Esophagus muscularis mucosa (tissue), 4 donors: Measurements from ENCODE around the gene TMUB1. TPM values are rescaled to one million over a fixed set of nuclear protein-coding genes. Genes with fewer than 3 reads are reported as not detected.

Experiments used
- DNase-seq: peaks from one replicate; pipeline ENCODE4 v3.0.0-alpha.2; 2017; ENCODE audit errors: extremely low spot score
- H3K27ac ChIP-seq, 4 donors: fragments of 200-600 bp; sonication (generic); replicated peaks in 1 of 4; 1 replicate in 3 of 4; 2 replicates in 1 of 4; pipeline ENCODE4 v1.5.1; 2016 to 2019; ENCODE audit warnings: mild to moderate bottlenecking in 1 of 4
- H3K27me3 ChIP-seq, 4 donors: fragments of 200-600 bp; sonication (generic); one replicate each; pipeline versions ENCODE4 v1.5.1 to v1.6.0; 2016 to 2019
- H3K36me3 ChIP-seq, 4 donors: fragments of 200-600 bp; sonication (generic); one replicate each; pipeline ENCODE4 v1.5.1; 2016 to 2019
- H3K4me1 ChIP-seq, 4 donors: fragments of 200-600 bp; sonication (generic); one replicate each; pipeline ENCODE4 v1.5.1; 2016 to 2019
- H3K4me3 ChIP-seq, 4 donors: fragments of 200-600 bp; sonication (generic); 1 replicate in 2 of 4; 2 replicates in 2 of 4; pipeline ENCODE4 v1.5.1; 2016 to 2019; ENCODE audit warnings: mild to moderate bottlenecking in 4 of 4, moderate library complexity in 1 of 4
- H3K9me3 ChIP-seq, 4 donors: fragments of 200-600 bp; sonication (generic); 1 replicate in 3 of 4; 2 replicates in 1 of 4; pipeline ENCODE4 v1.5.1; 2016 to 2019
- EP300 ChIP-seq: sonication (generic); formaldehyde crosslinking; IDR thresholded peaks from one replicate; pipeline ENCODE4 v1.6.1; 2017; ENCODE audit warnings: antibody characterized with exemption
- POLR2A ChIP-seq: fragments of 450-650 bp; IDR thresholded peaks from one replicate; pipeline ENCODE4 v1.6.1; 2017; ENCODE audit warnings: antibody characterized with exemption, moderate library complexity, mild to moderate bottlenecking, low read depth
- POLR2AphosphoS5 ChIP-seq, 2 donors: sonication (generic); formaldehyde crosslinking; IDR thresholded peaks; one replicate each; pipeline ENCODE4 v1.6.1; 2017; ENCODE audit warnings: antibody characterized with exemption in 2 of 2
- WGBS: methylation state at CpG from one replicate; pipeline ENCODE4 v1.1.5; 2018; 5-methylcytosine and 5-hydroxymethylcytosine counted together
- intact Hi-C: fragments of 100-400 bp; cut with DNase I; formaldehyde crosslinking; loops from one replicate; pipeline ENCODE4 v1.15.1; 2023
- total RNA-seq, 4 donors: library from RNA; depleted of rRNA; stranded (reverse); fragments of >200 nt; gene quantifications; one replicate each; pipeline versions ENCODE4 v1.1.0 to v1.2.1, GENCODE V29; 2016
- TF ChIP-seq, protein P1 (sequence below), 3 experiments: fragments of 200-600 bp in 2 of 3; fragments of 450-650 bp in 1 of 3; sonication (generic) in 2 of 3; IDR thresholded peaks; one replicate each; pipeline ENCODE4 v1.5.1; 2017 to 2019; ENCODE audit warnings: antibody characterized with exemption in 3 of 3, mild to moderate bottlenecking in 2 of 3, moderate library complexity in 1 of 3

TMUB1 gene
- total RNA-seq, 4 donors from 2014 or later = 39.0 to 66.6 (median 51.4) TPM

- 80% methylated on average over 14 of the region's 33 CpGs for WGBS
- Histone ChIP-seq H3K36me3 (peaks cover 42 to 62% (median 52%) of the 10 kb centered on the region in 4 donors), H3K27ac (peak overlapping the region in 3 of 4 donors; percentile 11 to 37 (median 32))
Measured at GRCh38 chr7:151076863-151077704, 6.2 kb downstream of the TMUB1 start.

DNA sequence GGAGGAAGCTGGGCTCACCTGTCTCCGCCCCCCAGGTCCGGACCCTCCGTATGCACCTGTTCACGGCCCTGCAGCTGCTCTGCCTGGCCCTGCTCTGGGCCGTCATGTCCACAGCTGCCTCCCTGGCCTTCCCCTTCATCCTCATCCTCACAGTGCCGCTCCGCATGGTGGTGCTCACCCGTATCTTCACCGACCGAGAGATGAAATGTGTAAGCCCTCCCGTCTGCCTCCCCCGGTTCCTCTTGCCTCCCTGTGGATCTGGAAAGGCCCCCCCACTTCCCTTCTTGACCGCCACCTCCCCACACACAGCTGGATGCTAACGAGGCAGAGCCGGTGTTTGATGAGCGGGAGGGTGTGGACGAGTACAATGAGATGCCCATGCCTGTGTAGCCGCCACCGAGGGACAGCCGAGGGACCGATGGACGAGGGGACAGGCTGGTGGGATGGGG lies 7.3 kb downstream of the TMUB1 start:
- H3K27ac ChIP-seq = no peak overlapping the region
- TF ChIP-seq POLR2AphosphoS5 (IDR thresholded peaks at IDR 0.05) = no peak
- TF ChIP-seq EP300 = no peak
- TF ChIP-seq, protein P1, sequence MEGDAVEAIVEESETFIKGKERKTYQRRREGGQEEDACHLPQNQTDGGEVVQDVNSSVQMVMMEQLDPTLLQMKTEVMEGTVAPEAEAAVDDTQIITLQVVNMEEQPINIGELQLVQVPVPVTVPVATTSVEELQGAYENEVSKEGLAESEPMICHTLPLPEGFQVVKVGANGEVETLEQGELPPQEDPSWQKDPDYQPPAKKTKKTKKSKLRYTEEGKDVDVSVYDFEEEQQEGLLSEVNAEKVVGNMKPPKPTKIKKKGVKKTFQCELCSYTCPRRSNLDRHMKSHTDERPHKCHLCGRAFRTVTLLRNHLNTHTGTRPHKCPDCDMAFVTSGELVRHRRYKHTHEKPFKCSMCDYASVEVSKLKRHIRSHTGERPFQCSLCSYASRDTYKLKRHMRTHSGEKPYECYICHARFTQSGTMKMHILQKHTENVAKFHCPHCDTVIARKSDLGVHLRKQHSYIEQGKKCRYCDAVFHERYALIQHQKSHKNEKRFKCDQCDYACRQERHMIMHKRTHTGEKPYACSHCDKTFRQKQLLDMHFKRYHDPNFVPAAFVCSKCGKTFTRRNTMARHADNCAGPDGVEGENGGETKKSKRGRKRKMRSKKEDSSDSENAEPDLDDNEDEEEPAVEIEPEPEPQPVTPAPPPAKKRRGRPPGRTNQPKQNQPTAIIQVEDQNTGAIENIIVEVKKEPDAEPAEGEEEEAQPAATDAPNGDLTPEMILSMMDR (IDR thresholded peaks at IDR 0.05) = no peak
- intact Hi-C loops = no loop called here
- H3K4me1 ChIP-seq = peaks cover 27 to 36% (median 33%) of the 10 kb centered on the region in 4 donors
- H3K9me3 ChIP-seq = no peaks in the 10 kb centered on the region
- H3K4me3 ChIP-seq = no peak overlapping the region
- no peaks in the 10 kb centered on the region for H3K27me3 ChIP-seq
- WGBS = 84% methylated on average over 22 of the region's 22 CpGs
- H3K36me3 ChIP-seq = peaks cover 53 to 70% (median 63%) of the 10 kb centered on the region in 4 donors
- DNase-seq = no peak

More at GRCh38 chr7:151076863-151077704, 6.2 kb downstream of the TMUB1 start:
- Histone ChIP-seq H3K9me3 (no peaks in the 10 kb centered on the region), H3K4me1 (peaks cover 38 to 47% (median 44%) of the 10 kb centered on the region in 4 donors), H3K4me3 (no peak overlapping the region), H3K27me3 (no peaks in the 10 kb centered on the region)
- TF ChIP-seq POLR2A = no peak
- TF ChIP-seq, protein P1 (IDR thresholded peaks at IDR 0.05) = peak in 1 of 3 experiments; percentile 17
- intact Hi-C loops = no loop called here
- DNase-seq = no peak

DNA sequence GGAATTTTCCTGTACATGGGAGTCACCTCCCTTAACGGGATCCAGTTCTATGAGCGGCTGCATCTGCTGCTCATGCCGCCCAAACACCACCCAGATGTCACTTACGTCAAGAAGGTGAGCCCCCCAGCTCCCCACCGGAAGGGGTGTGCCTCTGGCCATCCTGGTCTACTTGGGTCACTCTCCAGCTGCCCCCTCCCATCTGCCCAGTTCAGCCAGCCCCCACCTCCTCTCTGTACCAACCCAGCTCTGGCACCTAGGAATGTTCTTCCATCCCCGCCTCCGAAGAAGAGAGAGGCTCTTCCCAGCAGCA lies 7.7 kb downstream of the TMUB1 start:
- Histone ChIP-seq H3K27ac (no peak overlapping the region), H3K4me3 (no peak overlapping the region), H3K36me3 (peaks cover 57 to 74% (median 67%) of the 10 kb centered on the region in 4 donors), H3K9me3 (no peaks in the 10 kb centered on the region), H3K27me3 (no peaks in the 10 kb centered on the region), H3K4me1 (peaks cover 25 to 35% (median 31%) of the 10 kb centered on the region in 4 donors)
- 84% methylated on average over 6 of the region's 7 CpGs for WGBS
- no peak for DNase-seq
- intact Hi-C loops = no loop called here
- TF ChIP-seq POLR2AphosphoS5 (IDR thresholded peaks at IDR 0.05) (no peak), EP300 (no peak), POLR2A (no peak)
- TF ChIP-seq, protein P1 (IDR thresholded peaks at IDR 0.05) = no peak

- peaks cover 62 to 80% (median 73%) of the 10 kb centered on the region in 4 donors for H3K36me3 ChIP-seq
- H3K27me3 ChIP-seq = no peaks in the 10 kb centered on the region
- H3K4me1 ChIP-seq = peaks cover 23 to 34% (median 29%) of the 10 kb centered on the region in 4 donors
- TF ChIP-seq POLR2A = no peak
- TF ChIP-seq POLR2AphosphoS5 (IDR thresholded peaks at IDR 0.05) = no peak
- TF ChIP-seq EP300 = no peak
- TF ChIP-seq, protein P1 (IDR thresholded peaks at IDR 0.05) = no peak
- no peak overlapping the region for H3K27ac ChIP-seq
- H3K4me3 ChIP-seq = no peak overlapping the region
- no peaks in the 10 kb centered on the region for H3K9me3 ChIP-seq
- intact Hi-C loops = no loop called here
- DNase-seq = no peak
- WGBS = 89% methylated on average over 24 of the region's 26 CpGs
Measured at GRCh38 chr7:151074817-151075661, 8.3 kb downstream of the TMUB1 start.
